GM18517 (cell line): ENCODE results near the gene PTPRR.

ENCODE experiments used
- ATAC-seq: cut with Tn5 transposase; IDR thresholded peaks from one replicate; pipeline ENCODE4 v1.9.1; 2021; ENCODE audit warnings: mild to moderate bottlenecking, moderate library complexity; ENCODE audit not compliant: unreplicated experiment

Gene PTPRR

DNA sequence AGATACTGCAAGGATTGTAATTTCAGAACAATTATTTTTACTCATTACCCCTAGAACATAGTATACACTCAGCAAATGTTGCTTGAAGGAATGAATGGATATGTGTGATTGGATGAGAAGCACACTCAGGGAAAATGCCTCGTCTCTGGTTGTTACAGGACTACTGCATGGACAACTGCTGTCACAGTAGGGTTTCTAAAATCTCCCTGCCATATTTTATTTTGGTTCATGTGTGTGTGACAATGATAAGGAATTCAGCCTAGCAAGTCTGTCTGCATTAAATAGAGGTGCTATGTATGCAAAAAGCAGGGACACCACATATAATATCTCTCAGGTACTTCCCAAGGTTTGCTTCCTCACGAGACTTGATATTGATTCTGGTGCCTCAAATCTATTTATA is 1.4 kb downstream of the PTPRR start:
- ATAC-seq = no peak

DNA sequence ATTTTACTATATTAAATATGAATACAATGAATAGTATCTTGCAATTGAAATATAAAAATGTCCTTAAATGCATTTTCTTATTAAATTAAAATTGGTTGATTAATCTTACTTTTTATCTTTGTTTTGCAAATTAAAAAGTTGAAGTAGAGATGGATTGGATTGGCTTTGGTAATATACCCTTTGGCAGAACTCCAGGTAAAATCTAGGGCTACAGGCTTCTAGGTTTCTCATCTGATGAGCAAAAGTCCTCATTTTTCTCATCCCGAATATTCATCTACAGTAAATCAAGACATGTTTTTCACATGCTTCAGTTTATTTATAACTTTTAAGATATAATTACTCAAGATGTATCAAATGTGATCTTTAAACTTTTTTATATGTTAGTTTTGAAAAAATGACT is 2.2 kb downstream of the PTPRR start:
- ATAC-seq = no peak

DNA sequence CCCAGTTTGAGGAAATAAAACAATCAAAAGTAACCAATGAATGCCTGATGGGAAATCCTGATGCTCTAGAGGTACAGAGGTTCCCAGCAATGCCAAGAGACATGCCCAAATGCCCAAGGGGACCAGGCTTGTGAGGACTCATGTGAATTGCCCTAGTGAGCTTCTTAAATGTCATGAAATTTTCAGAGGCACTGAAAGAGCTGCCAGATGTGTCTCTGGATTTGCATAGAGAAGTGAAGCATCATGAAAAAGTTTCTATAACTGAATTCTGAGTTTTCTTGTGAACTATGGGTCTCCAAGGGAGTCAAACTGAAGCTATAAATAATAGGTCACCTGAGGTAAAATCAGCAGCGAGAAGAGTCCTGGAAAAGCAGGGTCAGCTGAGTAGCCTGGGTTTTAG is 9.9 kb downstream of the PTPRR start:
- ATAC-seq = no peak

DNA sequence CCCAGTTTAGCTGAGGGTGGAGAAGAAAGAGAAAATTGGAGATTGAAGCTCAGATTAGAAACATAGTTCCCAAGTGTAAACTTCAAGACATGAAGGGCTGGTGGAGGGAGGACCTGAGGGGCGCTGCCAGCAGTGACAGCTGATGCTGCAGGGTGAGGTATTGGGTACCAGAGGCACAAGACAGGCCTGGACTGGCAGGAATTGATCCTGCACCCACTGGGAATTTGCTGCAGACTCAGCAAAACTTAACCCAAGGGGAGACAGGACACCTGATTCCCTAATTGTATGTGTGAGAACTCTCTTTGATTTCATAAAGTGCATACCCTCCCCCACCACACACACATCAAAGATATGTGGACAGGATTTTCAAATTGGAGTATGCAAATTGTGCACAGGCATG is 11.6 kb downstream of the PTPRR start:
- ATAC-seq = no peak

DNA sequence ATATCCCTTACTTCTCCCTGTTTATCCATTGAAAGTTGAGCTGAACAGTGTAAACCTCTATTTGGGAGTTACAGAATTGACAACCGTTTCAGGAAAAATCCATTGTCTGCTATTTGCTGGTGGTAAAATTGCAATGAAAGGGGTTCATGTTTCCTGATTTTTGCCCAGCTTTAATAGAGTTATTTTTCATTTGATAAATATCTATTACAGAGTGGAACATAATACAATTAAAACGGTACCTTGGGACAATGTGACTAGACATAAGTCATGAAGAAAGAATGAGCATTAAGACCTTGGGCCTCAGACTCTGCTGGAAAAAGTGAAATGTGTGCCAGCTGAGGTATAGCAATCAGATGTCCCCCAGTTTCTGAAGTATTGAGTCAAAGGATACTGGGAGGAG is 13.1 kb downstream of the PTPRR start:
- no peak for ATAC-seq

DNA sequence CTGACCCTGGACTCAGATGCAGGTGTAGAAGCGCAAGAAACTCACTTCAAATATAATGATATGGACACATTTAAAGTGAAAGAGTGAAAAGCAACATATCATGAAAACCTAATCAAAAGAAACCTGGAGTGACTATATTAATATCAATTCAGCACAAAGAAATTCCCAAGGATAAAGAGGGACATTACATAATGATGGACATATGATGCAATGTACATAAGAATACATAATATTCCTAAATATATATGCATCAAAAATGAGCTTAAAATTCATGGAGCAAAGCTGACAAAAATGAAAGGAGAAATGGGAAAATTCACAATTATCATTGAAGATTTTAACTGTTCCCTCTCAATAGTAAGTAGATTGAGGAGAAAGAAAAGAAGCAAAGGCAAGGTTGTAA is 24.6 kb downstream of the PTPRR start:
- ATAC-seq = no peak

DNA sequence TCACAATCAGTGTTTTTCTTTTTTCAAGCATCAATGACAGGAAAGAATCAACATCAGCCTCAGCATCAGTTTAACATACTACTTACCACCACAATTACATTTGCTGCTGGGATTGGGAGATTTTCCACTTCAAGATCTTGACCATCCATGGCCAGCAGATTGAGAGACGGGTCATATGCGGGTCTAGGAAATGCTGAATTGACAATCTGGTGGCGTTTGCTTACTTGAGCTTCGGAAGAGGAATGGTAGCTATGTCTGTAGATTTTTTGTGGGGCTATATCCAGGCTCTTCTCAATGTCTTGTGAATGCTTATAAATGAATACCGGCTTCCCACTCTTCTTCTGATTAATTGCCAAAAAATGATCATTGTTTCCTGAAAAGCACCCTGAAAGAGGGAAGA is 27.9 kb downstream of the PTPRR start:
- ATAC-seq = no peak

DNA sequence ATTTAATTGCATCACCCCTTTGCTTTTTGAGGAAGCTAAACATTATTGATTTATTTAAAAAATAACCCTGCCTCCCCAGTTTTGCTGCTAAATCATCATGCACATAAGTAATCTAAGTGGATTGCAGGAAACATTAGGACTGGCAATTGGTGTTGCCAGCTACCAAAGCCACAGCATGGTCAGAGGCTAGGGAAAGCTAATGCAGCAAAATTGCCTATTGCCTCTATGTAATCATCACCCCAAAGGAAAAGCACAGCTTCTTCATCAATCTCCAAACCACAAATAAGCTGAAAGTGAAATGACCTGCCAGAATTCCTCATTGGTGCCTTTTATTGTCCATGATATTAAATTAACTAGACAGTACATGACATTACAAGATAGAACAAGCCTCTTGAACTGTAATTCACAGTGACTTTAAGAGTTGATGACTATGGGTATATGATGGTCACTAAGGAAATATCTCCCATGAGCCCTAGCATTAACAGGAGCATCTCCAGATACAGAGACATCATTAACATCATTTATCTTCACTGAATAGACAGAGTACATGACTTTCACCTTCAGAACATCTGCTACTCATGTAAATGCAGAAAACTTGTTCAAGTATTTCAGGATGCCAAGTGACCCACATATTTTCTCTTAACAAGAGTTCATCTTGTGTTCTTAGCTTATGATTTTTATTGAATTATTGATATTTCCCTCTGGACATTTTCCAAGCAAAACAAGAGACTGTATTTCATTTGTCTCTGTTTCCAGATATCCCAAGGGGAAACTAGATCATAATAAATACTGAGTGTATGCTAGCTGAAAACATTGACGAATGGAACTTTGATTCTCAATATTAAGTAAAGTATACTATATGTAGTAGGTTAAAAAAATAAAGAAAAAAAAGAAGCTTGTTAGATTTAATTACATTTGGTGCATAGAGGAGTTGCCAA is 29.4 kb downstream of the PTPRR start:
- no peak for ATAC-seq

DNA sequence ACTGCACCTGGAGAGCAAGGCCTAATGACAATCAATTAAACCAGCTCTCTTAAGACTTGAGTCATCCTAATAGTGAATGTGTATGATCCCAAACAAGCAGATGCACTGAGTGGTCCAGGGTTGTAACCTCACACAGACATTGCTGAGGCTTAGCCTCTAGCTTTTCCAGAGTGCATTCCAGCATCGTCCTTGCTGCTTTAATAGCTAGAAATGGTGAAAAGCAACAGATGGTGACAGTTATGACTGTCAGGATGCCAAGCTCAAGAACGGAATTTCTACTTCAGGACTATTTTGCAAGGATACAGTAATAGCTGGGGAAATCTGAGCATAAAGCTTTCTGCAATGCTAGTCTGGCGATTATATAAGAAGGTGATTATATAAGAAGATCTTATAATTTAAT is 34.6 kb downstream of the PTPRR start:
- no peak for ATAC-seq

DNA sequence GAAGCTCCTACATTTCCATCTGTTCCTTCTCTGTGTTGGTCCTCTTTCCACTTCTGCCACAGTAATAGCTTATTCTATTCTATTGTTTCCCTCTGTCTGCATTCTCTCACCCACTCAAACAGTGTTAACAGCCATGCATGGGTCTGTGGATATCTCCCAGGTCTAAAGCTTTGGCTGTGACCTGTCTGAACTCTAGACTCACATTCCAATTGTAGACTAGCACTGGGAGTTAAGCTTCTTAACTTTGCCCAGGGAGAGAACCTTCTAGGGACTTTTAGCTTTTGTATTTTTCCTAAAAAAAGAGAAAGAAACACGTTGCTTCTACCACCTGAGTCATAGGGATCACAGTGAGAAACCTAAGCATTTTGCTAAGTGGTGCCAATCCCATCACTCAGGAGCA is 36.7 kb downstream of the PTPRR start:
- ATAC-seq = no peak

DNA sequence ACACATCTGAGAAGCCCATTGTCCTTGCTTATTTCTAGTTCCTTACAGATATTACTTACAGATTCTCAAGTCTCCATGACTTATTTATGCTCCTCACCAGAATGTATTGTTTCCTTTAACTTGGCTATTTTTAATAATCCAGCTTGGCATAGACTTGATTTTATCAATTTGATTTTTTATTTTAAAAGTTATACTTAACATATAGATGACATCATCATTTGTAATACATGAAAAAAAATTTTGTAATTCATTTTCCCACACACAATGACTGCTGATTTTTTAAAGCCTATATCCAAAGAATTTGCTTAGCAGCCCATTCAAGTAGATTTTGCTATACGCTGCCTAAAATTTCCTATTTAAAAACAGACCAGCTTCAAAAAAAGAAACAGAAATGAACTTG is 39.8 kb downstream of the PTPRR start:
- no peak for ATAC-seq

DNA sequence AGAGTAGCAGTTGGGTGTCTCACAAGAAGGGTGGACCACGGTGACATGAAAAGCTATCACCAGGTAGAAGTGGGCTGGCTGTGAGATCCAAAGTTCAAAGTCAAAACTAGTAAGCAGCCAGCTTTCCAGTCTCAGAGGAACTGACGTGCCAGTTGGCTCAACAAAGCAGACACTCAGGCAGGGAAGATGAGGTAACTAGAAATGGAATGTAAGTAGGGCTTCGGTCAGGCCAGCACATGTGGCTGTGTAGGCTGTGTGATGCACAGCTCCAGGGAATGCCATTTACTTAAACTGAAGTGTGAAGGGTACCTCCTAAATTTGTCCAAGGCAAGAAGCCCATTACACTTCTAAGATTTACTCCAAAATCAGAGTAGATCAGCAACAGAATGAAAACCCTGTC is 43.6 kb downstream of the PTPRR start:
- ATAC-seq = no peak

DNA sequence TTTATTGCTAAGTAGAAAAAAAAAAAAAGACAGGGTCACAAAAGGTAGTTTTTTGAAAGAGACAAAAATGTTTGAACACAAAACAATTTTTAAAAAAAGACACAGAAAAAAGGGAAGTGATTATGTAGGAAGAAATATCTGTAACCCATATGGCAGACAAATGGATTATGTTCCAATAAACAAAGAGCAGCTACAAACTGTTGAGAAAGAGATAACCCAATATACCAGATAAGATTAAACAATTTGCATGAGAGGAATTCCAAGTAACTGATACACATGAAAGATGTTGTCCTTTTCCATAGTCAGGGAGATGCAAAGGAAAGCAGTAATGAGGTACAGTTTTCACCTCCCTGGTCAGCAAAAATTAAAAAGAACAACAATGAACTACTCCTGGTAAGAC is 44.9 kb downstream of the PTPRR start:
- no peak for ATAC-seq

DNA sequence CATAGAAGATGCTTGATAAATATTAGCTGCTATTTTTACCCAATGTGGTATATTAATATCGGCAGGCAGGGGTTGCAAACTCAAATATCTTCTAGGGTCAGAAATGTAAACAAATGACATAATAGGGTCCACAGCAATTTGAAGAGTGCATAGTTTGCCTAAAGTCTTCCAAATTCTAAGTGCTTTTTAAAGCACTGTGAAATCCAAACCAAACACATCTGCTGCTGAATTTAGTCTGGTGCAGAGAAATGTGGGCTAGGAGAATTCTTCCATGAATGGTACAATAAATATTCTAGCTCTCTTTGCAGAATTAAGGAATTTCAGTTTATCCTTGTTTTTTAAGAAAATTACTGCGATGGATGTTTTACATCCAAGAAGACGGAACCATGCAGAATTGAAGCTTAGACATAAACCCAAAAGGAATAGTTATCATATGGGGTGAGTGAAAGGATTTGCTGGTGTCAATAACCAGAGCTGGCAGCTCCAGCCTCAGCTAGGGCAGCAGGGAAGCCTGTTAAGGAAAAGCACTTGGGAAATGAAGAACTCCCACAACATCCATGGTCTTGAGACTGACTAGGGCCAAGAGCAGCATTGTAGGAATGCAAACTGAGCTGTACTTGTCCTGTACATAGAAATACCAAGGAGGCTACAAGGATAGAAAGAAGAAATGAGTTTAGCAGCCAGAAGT is 65.5 kb downstream of the PTPRR start:
- no peak for ATAC-seq

DNA sequence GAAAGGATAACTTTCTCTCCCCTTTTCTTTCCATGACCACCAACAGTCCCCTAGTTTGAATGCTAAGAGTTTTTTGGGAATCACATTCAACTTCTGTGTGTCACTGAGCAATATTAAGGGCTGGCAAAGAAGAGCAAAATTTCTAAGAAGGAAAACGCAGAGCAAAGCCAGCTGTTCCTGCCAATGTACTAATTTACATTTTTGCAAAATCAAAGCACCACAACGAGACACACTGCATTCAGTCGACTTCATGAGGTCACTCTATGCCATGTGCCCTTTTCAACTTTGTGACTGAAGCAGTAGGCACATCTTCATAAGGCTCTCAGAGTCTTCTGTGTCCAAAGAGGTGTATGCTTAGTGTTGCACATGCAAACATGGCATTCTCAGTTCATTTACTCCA is 66.4 kb downstream of the PTPRR start:
- no peak for ATAC-seq

DNA sequence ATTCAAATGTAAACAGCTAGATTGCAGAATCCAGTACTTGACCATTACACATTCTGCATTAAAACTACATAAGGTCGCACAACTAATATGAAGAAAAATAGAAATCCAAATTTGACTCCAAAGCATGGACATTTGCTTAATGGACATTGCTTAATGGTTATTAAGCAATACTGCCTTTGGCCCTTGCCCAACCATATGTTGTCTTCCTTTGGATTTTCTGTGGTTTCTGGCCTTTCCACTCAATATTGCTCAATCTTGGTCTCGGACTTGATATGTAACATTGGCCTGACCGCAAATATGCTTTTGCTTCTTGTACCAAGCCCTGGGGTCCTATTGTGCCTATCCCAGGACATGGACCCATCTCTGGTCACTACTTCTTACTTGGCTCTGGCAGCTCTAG is 67.2 kb downstream of the PTPRR start:
- ATAC-seq = no peak

DNA sequence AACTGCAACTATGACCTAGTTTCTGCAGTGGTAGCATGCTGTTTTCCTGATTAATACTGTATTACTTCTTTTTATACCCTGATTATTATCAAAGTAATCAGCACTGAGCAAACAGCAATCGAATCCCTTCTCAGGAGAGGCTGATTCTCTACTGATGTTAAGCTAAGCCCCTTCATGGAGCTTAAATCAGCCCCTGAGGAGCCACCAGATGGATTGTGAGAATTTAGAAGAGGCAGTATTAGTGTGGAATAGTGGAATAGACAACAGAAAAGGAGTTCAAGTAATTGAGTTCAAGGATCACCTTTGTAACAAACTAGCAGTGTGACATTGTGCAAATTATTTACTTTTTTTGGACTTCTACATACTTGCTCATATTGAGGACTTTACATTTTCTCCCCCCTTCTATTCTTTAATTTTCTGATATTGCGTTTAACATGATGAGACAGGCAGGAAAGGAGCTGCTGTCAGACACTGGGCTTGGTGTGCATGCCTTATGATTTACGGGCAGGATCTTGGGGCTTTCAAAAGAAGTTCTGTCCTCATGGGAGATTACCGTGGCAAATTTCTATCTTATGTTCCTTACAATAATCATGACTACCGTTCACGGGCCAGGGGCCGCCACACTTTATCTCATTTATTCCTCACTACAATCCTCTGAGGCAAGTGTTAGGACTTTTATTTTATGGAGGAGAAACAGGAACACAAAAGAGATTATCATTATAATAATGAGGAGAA is 68.0 kb downstream of the PTPRR start:
- no peak for ATAC-seq

DNA sequence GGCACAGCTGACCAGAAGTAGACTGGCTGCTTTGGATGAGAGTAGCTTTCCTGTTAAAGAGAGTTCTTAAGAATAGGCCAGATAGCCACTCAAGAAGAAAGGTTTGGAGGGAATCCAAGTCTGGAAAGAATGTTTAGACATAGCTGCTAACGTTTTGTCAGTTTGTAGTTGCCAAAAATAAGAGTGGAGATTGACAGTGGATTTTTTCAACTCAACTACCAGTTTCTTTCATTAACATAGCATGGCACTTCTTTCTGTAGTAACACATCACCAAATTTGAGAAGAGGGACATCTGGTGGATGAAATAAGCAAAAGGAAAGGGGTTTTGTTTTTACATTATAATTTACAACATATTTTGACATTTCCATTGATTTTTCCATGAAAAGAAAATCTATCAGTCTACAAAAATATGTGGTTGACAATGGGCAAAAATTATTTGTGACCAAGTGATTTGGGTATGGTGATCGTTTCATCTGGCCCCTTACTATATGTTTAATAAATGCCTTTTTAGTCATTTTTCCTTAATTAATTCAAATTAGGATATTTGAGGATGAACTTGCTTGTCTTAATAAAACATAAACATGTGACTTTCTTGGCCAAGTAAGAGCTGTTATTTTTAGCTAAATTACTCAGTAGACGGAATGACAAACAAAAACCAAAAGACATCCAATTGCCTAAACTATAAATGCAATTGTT is 71.1 kb downstream of the PTPRR start:
- no peak for ATAC-seq

DNA sequence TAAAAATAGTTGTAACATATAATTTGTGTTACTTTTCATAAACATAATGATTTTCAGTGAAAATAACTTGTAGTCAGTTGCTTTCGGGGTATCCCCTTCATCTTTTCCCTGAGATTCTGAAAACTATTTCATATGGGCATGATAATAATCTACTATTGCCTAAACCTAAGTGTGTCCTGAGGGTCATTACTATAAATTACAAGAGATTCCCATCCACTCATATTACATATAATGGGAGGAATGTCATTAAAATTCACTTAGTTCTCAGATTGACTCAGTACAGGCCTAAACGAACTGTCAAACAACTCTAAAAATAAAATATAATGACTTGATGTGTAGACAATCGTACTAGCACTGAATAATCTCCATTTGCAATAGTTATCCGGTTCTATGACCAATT is 72.7 kb downstream of the PTPRR start:
- no peak for ATAC-seq

DNA sequence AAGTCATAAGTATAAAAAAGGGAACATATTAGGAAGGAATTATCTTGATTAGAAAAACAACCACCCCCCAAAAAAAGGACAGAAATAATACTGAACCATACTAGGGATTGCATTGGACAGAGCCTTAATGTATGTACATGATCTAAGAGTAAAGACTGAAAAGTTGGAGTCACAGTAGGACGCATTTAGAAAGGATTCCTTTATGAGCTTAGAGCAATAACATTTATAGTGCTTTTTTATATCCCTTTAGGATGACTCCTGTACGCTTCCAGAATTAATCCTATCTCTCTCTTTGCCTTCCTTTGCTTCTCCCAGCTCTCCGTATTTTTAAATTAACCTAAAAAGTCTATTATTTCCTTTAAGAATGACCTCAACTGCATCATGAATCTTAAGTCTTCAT is 75.3 kb downstream of the PTPRR start:
- ATAC-seq = no peak

DNA sequence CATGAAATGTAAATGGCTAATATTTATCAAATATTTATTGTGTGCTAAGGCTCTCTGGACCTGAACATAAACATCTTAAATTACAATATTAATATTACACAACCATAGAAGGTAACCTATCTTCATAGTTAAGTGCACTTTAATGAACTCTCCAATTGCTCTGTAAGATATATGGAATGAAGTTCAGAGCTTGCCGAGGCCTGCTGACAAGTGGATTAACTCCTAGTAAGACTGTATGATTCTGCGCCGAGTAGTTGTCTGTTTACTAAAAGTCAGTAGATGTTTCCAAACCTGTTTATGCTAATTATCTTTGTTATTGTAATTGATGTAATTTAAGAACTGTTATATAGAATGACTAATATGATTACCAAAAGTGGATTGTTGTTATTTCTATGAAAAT is 77.2 kb downstream of the PTPRR start:
- ATAC-seq = no peak
